ENCODE measurements around the gene TEAD2.
"Not testable (repeated sequence)": the region's sequence is repeated elsewhere in the genome, so short reads cannot be mapped to it uniquely, and the experiment has no call there.

Gene TEAD2

DNA sequence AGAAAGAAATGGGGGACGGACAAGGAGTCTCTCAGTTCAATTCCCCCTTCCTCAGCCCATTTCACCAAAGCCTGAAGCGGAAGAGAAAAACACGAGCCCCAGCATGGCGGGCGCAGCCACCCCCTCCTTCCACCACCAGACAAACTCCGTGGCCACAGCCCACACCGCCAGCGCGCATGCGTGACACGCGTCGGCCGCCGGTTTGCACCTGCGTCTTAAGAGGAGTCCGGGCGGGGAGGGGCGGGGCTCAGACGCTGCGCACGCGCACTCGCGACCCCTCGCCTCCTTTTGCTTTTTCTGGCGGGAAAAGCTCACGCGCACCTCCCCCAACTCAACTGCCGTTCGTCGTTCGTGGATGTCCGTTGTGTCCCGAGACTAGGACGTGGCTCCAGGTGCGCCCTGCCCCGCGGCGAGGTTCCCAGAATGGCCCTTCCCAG lies 25.7 kb upstream of the TEAD2 start, which contains the start of gene KASH5:
KASH5 (plus strand) TSS at position 314 of the 437 bp plus-strand sequence. CDS start 2,635 bp downstream, outside the sequence.
- DNase-seq (ENCODE audit: low spot score) = peak; percentile 89

DNA sequence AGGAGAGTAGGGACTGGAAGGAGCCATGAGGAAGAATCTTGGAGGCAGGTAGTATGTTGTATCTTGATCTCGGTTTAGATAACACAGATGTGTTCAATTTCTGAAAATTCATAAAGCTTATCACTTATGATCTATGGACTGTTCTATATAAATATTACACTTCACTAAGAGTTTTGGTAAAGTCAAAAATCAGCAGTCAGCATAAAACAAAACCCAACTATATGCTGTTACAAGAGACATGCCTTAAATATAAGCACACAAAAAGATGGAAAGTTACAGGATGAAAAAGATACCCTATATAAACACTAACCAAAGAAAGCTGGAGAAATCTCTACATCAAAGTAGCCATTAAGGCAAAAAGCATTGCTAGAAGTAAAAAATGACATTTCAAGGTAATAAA lies 21.4 kb upstream of the TEAD2 start:
- no peak for DNase-seq (ENCODE audit: low spot score)

- DNase-seq (ENCODE audit: low spot score) = no peak
Observed at GRCh38 chr19:49382639-49383038, 20.4 kb upstream of the TEAD2 start.

- DNase-seq (ENCODE audit: low spot score) = no peak
Observed at GRCh38 chr19:49380391-49380790, 18.2 kb upstream of the TEAD2 start.

- no peak for DNase-seq (ENCODE audit: low spot score)
Observed at GRCh38 chr19:49378512-49378911, 16.3 kb upstream of the TEAD2 start.

DNA sequence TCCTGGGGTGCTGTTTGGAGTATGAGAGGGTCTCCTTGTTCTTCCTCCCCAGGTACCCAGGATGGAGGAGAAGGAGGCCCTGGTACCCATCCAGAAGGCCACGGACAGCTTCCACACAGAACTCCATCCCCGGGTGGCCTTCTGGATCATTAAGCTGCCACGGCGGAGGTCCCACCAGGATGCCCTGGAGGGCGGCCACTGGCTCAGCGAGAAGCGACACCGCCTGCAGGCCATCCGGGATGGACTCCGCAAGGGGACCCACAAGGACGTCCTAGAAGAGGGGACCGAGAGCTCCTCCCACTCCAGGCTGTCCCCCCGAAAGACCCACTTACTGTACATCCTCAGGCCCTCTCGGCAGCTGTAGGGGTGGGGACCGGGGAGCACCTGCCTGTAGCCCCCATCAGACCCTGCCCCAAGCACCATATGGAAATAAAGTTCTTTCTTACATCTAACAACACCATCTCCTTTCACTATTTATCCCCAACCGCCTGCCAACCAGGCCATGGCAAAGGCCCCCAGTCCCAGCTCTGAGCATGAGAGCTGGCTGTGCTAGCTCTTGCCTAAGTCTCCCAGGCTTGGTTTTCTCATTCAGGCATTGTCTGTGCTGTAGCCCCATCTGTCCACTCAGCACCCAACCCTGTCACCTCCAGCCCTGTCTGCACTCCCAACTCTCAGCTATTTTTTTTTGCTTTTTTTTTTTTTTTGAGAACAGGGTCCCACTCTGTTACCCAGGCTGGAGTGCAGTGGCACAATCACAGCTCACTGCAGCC lies 12.6 kb upstream of the TEAD2 start:
- no peak for DNase-seq (ENCODE audit: low spot score)

DNA sequence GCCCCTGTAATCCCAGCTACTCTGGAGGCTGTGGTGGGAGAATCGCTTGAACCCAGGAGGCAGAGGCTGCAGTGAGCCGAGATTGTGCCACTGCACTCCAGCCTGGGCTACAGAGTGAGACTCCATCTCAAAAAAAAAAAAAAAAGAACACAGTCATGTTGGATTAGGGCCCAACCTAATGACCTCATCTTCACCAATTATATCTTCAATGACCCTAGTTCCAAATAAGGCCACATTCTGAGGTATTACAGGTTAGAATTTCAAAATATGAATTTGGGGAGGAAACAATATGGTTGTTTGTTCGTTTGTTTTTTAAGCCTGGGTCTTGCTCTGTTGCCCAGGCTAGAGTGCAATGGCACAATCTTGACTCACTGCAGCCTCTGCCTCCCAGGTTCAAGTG lies 11.0 kb upstream of the TEAD2 start:
- DNase-seq (ENCODE audit: low spot score) = not testable (repeated sequence)

DNA sequence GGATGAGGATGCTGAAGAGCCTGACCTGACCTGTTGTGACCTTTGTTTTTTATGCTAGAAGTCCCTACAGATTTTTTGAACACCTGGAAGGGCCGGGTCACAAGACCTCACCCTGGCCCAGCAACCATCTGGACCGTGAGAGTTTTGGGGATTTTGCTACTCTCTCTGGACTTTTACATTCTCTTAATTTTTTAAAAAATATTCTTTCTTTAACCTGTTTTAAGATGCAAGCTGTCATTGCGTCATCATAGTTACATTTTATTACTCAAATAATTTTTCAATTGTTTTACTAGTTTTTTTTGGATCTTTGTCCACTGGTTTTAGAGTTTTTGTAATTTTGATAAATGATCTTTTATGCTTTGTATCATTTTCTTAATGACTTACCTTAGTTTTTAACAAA lies 9.0 kb upstream of the TEAD2 start:
- DNase-seq (ENCODE audit: low spot score) = no peak

DNA sequence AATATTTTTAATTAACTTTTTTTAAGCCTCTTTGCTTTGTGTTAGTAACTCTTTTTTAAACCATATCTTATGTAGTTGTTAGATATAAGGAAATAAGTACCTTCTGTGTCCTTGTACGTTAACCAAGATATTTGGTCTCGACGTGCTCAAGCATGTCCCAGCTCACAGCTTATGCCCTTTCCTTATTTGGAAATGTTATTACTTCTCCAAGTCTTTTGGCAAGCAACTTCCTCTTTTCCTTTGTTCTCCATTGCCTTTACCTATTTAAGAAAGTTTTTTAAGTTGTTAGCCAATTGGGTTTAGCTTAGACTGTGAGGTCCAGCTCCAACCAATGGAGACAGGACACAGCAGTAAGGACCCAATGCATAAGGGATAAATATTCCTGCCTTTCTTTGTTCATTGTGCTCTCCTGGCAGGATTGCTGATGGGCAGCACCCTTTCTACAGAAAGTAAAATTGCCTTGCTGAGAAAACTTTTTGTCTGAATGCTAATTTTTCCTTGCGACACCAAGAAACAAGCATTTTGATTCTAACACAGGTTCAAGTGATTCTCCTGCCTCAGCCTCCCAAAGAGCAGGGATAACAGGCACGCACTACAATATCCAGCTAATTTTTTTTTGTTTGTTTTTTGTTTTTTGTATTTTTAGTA lies 6.6 kb upstream of the TEAD2 start:
- DNase-seq (ENCODE audit: low spot score) = no peak

DNA sequence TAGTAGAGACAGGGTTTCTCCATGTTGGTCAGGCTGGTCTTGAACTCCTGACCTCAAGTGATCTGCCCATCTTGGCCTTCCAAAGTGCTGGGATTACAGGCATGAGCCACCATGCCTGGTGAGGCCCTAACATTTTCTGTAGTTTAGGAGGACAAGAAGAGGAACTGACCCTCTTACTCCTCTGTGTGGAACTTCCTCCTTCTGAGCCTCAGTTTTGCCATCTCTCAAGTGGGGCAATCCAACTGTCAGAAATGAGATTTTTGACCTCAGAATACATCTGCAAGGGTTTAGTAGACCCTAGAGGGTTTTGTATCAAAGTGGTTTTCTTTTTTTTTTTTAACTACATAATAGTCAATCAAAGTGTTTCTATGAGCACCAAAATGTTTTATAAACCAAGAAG lies 3.9 kb upstream of the TEAD2 start:
- no peak for DNase-seq (ENCODE audit: low spot score)

DNA sequence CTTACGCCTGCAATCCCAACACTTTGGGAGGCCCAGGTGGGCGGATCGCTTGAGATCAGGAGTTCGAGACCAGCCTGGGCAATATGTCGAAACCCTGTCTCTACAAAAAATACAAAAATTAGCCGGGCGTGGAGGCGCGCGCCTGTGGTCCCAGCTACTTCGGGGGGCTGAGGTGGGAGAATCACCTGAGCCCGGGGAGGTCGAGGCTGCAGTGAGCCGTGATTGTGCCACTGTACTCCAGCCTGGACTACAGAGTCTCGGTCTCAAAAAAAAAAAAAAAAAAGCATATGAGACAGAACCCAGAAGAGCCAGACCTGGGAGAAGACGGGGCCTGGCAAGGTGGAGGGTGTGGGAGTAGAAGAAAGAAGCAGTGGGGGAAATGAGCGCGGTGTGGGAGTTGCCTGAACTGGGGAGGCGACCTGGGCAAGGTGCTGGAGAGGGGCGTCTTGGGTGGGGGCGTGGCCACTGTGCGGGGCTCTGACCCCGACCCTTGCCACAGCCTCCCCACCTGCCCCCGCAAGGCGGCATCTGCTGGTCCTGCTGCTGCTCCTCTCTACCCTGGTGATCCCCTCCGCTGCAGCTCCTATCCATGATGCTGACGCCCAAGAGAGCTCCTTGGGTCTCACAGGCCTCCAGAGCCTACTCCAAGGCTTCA lies 2.0 kb upstream of the TEAD2 start:
- DNase-seq (ENCODE audit: low spot score) = no peak

GRCh38 chr19:49363268-49364082 lies 1.3 kb upstream of the TEAD2 start, which contains the start of gene DKKL1:
TSS of gene DKKL1 (plus strand) at chr19:49363877. CDS start at chr19:49363999, 122 bp downstream.
- peak; percentile 56 for DNase-seq (ENCODE audit: low spot score)

- DNase-seq (ENCODE audit: low spot score) = no peak
Observed at GRCh38 chr19:49362929-49363267, 682 bp upstream of the TEAD2 start.

DNA sequence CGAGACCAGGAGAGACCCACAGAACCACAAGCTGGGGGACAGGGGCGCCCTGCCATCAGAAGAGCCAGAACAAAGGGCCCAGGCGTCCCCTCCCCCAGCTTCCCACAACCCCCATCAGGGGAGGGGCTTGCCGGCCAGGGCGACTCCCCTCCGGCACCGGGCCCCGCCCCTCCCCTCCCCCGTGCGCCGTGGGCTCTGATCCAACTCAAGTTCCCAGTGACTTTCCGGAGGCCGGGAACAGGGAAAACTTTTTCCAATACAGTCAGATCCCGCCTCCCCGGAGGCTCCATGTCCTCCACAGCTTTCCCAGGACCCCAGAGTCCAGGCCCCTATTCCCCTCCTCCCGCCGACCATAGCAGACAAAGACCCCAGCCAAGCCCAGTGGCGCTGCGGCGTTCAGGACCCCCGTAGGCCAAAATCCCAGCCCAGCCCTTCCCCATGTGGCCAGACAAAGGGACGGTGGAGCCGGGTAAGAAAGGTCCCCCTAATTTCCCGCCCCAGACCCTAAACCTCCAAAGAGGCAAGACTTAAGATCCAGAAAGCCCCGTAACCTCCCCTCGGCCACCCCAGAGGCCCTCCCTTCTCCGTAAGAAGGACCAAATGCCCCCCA lies 673 bp downstream of the TEAD2 start:
- DNase-seq (ENCODE audit: low spot score) = no peak

DNA sequence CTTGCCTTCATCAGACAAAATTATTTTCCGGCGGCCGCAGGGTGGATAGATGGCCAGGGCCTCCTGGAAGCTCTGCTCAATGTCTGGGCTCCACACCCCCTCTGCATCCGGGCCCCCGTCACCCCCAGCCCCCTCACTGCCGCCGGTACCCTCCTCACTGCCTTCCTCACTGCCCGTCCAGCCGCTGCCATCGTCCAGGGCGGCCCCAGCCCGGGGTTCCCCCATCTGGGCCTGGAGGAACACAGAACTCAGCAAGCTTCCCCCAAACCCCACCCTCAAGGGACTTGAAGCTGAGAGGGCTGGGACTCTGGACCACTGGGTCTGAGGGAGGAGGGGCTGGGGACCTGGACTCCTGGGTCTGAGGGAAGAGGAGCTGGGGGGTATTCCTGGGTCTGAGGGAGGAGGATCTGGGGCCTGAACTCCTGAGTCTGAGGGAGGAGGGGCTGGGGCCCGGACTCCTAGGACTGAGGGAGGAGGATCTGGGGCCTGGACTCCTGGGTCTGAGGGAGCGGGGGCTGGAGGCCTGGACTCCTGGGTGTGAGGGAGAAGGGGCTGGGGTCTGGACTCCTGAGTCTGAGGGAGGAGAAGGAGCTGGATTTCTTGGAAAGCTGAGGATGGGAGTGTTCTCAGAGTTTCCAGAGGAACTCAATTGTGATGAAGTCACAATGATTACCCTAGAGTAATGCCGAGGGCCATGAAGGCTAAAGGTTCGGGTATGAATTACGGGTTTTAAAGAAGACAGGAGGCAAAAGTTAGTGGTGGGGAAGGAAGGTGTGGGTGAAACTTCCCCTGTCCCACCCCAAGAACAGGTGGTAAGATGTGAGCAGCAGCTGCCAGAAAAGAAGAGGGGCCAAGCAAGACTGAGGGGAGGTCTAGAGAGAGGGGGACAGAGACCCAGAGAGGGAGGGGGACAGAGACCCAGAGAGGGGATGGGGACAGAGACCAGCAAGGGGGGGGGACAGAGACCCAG lies 2.1 kb downstream of the TEAD2 start:
- DNase-seq (ENCODE audit: low spot score) = no peak

DNA sequence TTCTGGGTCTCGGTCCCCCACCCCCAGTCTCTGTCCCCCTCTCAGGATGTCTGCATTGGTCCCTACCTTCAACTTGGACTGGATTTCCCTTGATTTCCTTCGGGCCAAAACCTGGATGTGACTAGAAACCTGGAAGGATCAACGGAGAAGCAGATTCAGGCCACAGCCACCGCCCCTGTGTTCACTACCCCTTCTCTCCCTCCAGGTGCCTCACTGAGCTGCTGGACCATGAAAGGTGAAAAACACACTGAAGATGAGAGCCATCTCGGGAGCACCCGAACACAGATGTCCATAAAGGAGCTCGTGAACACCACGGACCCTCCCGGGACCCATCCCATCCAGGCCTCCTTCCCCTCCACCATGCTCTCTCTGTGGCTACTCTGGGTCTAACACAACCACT lies 5.0 kb downstream of the TEAD2 start:
- no peak for DNase-seq (ENCODE audit: low spot score)

DNA sequence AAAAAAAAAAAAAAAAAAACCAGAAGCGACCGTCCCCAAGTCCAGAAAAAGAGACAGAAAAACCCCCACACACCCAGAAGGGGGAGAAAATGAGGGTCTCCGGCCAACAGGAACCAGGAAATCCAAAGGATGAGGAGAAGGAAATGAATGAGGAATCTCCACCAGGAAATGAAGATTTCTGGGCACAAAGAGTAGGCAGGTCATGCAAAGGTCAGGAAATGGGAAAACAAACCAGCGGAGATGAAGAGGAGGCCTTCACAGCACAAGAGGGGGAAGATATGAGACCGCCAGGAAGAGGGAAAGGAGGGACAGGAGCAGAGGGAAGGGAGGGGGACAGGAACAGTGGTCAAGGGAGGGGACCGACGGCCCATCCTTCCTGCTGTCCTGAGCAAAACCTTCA lies 5.8 kb downstream of the TEAD2 start:
- no peak for DNase-seq (ENCODE audit: low spot score)

DNA sequence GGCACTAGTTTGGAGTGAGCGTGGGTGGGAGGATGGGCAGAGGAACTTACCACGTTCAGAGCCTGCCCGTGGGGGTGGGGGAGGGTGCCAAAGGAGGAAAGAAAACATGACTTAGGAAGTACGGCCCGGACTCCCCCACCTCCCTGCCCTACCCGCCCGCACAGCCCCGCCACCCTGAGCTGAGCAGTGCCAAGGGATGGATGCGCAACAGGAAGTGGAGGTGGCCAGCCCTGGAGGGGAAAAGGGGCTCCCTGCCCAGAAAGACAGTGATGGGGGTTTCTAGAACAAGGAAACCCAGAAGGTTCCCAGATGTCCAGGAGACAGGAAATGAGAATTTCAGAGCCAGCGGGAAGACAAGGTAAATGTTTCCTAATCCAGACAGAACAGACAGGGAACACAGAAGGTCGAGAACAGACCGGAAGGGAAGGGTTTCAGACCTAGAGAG lies 6.3 kb downstream of the TEAD2 start:
- DNase-seq (ENCODE audit: low spot score) = no peak

GRCh38 chr19:49349567-49349966 lies 12.6 kb downstream of the TEAD2 start:
- no peak for DNase-seq (ENCODE audit: low spot score)
